ENCODE data around the gene MACF1. TPM values are rescaled to one million over a fixed set of nuclear protein-coding genes. Genes with fewer than 3 reads are reported as not detected.
"Not testable (repeated sequence)": the region's sequence is repeated elsewhere in the genome, so short reads cannot be mapped to it uniquely, and the experiment has no call there.

Gene MACF1
- total and polyA plus RNA-seq, 2 donors (not counting 1 experiment from before 2014, with no cell fraction given) = 64.1 to 159 TPM

DNA sequence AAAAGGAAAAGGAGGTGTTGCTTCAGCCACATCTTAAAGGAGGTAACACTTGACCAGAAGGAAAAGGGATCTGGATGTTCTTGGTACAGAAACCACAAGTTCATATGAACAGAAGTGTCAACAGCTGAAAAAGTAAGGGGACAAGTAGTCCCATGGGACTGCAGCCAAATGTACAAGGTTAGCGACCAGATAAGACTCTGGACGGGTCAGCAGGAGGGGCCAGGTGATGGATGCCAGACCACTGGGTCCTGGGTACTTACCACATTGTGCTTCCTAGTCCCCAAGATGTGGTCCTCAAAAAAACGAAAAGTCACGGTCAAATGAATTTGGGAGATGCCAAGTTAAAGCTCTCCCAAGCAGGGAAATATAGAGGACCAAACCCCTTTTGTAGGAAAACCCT is 270.3 kb downstream of the MACF1 start:
- H3K27me3 Mint-ChIP-seq = no peaks in the 10 kb centered on the region
- 99% methylated on average over 4 of the region's 4 CpGs for WGBS (ENCODE audit: insufficient coverage)
- DNase-seq (no peak), ATAC-seq (ENCODE audit: low read depth) (no peak)
- H3K4me2 ChIP-seq (replicated peaks; ENCODE audit: low read depth, low read length, poor library complexity, severe bottlenecking) = no peak overlapping the region
- peaks cover 13 to 42% of the 10 kb centered on the region in 2 experiments for H3K36me3 ChIP-seq (replicated peaks in 1 of 2; ENCODE audit: control extremely low read depth in 1 of 2, control insufficient read depth in 1 of 2, extremely low read depth in 1 of 2, insufficient read depth in 2 of 2, low read length in 1 of 2)
- intact Hi-C loops (cut with micrococcal nuclease) = loop anchor here (10.0 kb wide), 1 partner anchor 60 kb away; no protein-coding TSS in a partner anchor
- no peaks in the 10 kb centered on the region for H3K9me3 Mint-ChIP-seq (ENCODE audit: insufficient read depth)
- no peaks in the 10 kb centered on the region for H3K79me2 ChIP-seq (ENCODE audit: control insufficient read depth, insufficient read depth, low read length)
- H3K27me3 ChIP-seq (replicated peaks in 1 of 4; ENCODE audit: control extremely low read depth in 1 of 4, control insufficient read depth in 3 of 4, insufficient read depth in 4 of 4, low read length in 3 of 4) = no peaks in the 10 kb centered on the region
- ChIA-PET POLR2A (no interaction called here), CTCF (no interaction called here)
- H3K27ac ChIP-seq (ENCODE audit: low read length in 2 of 2) = no peak overlapping the region
- H3K9ac ChIP-seq (ENCODE audit: low read length) = no peak overlapping the region
- H3K27ac Mint-ChIP-seq = no peak overlapping the region
- no peaks in the 10 kb centered on the region for H3K9me3 ChIP-seq (ENCODE audit: control extremely low read depth in 1 of 3, control insufficient read depth in 2 of 3, insufficient read depth in 1 of 3, low read length in 2 of 3)
- TF ChIP-seq EZH2 (IDR thresholded peaks at IDR 0.05; ENCODE audit: borderline replicate concordance, insufficient read depth, low read depth, low read length, poor library complexity, severe bottlenecking) = no peak
- TF ChIP-seq, protein P1, sequence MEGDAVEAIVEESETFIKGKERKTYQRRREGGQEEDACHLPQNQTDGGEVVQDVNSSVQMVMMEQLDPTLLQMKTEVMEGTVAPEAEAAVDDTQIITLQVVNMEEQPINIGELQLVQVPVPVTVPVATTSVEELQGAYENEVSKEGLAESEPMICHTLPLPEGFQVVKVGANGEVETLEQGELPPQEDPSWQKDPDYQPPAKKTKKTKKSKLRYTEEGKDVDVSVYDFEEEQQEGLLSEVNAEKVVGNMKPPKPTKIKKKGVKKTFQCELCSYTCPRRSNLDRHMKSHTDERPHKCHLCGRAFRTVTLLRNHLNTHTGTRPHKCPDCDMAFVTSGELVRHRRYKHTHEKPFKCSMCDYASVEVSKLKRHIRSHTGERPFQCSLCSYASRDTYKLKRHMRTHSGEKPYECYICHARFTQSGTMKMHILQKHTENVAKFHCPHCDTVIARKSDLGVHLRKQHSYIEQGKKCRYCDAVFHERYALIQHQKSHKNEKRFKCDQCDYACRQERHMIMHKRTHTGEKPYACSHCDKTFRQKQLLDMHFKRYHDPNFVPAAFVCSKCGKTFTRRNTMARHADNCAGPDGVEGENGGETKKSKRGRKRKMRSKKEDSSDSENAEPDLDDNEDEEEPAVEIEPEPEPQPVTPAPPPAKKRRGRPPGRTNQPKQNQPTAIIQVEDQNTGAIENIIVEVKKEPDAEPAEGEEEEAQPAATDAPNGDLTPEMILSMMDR (IDR thresholded peaks at IDR 0.05) = no peak
- no peaks in the 10 kb centered on the region for H3K4me1 Mint-ChIP-seq
- H3K4me3 Mint-ChIP-seq = no peak overlapping the region
- no peak overlapping the region for H3K4me3 ChIP-seq (ENCODE audit: control extremely low read depth in 1 of 5, extremely low read depth in 1 of 5, insufficient read depth in 1 of 5, low read depth in 2 of 5, low read length in 4 of 5)
- H3K4me1 ChIP-seq (ENCODE audit: control insufficient read depth in 2 of 2, insufficient read depth in 2 of 2, low read length in 2 of 2) = no peaks in the 10 kb centered on the region
- no peak overlapping the region for H2AFZ ChIP-seq (ENCODE audit: insufficient read depth, low read depth, low read length, poor library complexity, severe bottlenecking)
- H4K20me1 ChIP-seq (ENCODE audit: control insufficient read depth, insufficient read depth, low read length, poor library complexity, severe bottlenecking) = no peaks in the 10 kb centered on the region

DNA sequence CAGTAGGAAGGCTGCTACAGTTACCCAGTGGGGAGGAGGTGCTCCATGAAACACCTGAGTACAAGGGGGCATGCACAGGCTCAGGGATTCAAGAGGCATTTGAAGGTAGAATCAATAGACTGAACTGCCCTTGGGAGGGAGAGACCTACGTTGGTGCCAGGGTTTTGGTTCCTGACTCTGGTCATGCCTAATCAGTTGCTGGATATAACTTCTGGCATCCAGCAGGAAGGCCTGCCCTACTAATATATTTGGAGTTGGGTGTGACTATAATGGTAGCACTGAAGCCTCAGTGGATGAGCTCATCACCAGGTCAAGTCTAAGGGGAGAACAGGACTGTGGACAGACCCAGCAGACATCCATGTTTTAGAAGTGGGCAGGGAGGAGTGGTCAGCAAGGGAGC is 271.1 kb downstream of the MACF1 start:
- intact Hi-C loops (cut with micrococcal nuclease) = loop anchor here (10.0 kb wide), 1 partner anchor 59 kb away; no protein-coding TSS in a partner anchor
- H3K4me2 ChIP-seq (replicated peaks; ENCODE audit: low read depth, low read length, poor library complexity, severe bottlenecking); H3K27ac ChIP-seq (ENCODE audit: low read length in 2 of 2); ATAC-seq (ENCODE audit: low read depth); H4K20me1 ChIP-seq (ENCODE audit: control insufficient read depth, insufficient read depth, low read length, poor library complexity, severe bottlenecking); H3K4me3 Mint-ChIP-seq; H3K27me3 ChIP-seq (replicated peaks in 1 of 4; ENCODE audit: control extremely low read depth in 1 of 4, control insufficient read depth in 3 of 4, insufficient read depth in 4 of 4, low read length in 3 of 4); POLR2A ChIA-PET; H3K79me2 ChIP-seq (ENCODE audit: control insufficient read depth, insufficient read depth, low read length); H3K4me1 Mint-ChIP-seq; H3K27ac Mint-ChIP-seq; H2AFZ ChIP-seq (ENCODE audit: insufficient read depth, low read depth, low read length, poor library complexity, severe bottlenecking); H3K4me3 ChIP-seq (ENCODE audit: control extremely low read depth in 1 of 5, extremely low read depth in 1 of 5, insufficient read depth in 1 of 5, low read depth in 2 of 5, low read length in 4 of 5); H3K9me3 ChIP-seq (ENCODE audit: control extremely low read depth in 1 of 3, control insufficient read depth in 2 of 3, insufficient read depth in 1 of 3, low read length in 2 of 3); H3K4me1 ChIP-seq (ENCODE audit: control insufficient read depth in 2 of 2, insufficient read depth in 2 of 2, low read length in 2 of 2); DNase-seq; H3K27me3 Mint-ChIP-seq; H3K9me3 Mint-ChIP-seq (ENCODE audit: insufficient read depth); H3K9ac ChIP-seq (ENCODE audit: low read length): not testable (repeated sequence)
- WGBS (ENCODE audit: insufficient coverage) = 57% methylated on average over 1 of the region's 1 CpG
- peaks cover 13 to 47% of the 10 kb centered on the region in 2 experiments for H3K36me3 ChIP-seq (replicated peaks in 1 of 2; ENCODE audit: control extremely low read depth in 1 of 2, control insufficient read depth in 1 of 2, extremely low read depth in 1 of 2, insufficient read depth in 2 of 2, low read length in 1 of 2)
- CTCF ChIA-PET = interaction anchor here (1.8 kb wide), 1 partner anchor 63 kb away, joined by 5 read pairs; no protein-coding TSS in a partner anchor
